Right lung (tissue), 5 donors: ENCODE measurements around the gene TMEM53. TPM values are rescaled to one million over a fixed set of nuclear protein-coding genes. Genes with fewer than 3 reads are reported as not detected.

Experiments
- DNase-seq, 2 donors: peaks; one replicate each; pipeline ENCODE4 v3.0.0-alpha.2; 2013
- polyA plus RNA-seq, 5 donors: library from polyadenylated mRNA; unstranded; fragments of 120-200 nt; gene quantifications; one replicate each; pipeline versions ENCODE4 v1.2.1 to v1.2.3, GENCODE V29; 2013; ENCODE audit warnings: inconsistent platforms in 1 of 5, low replicate concordance in 1 of 5; ENCODE audit not compliant: insufficient read length in 5 of 5, insufficient read depth in 1 of 5

The TMEM53 gene
- polyA plus RNA-seq, 5 donors = 8.2 to 12.0 (median 9.2) TPM

GRCh38 chr1:44606701-44607281 lies 67.5 kb downstream of the TMEM53 start:
- DNase-seq = no peak

GRCh38 chr1:44605914-44606615 lies 68.2 kb downstream of the TMEM53 start:
- DNase-seq = no peak

GRCh38 chr1:44604157-44604955 lies 69.9 kb downstream of the TMEM53 start:
- DNase-seq = no peak

- DNase-seq = no peak
Observed at GRCh38 chr1:44603718-44604117, 70.6 kb downstream of the TMEM53 start.

Other genes starting within 250 kb of the TMEM53 start
- gene ARMH1, start 233 bp upstream of the TMEM53 start, polyA plus RNA-seq = 1 to 10 TPM; 5.1 to 7.7 (median 6.6) TPM
- 1 to 10 TPM in 2 of 5 donors, not detected in 3; 1.4 to 4.3 TPM for gene RNU5D-1, start 56.7 kb upstream of the TMEM53 start, polyA plus RNA-seq
- gene KIF2C, start 65.4 kb upstream of the TMEM53 start, polyA plus RNA-seq = 10 to 100 TPM; 16.2 to 43.9 (median 26.1) TPM
- gene RPS8, start 101.1 kb upstream of the TMEM53 start, polyA plus RNA-seq = 1,000 to 10,000 TPM; 2,874 to 3,551 (median 2,984) TPM
- gene BEST4, start 113.7 kb upstream of the TMEM53 start, polyA plus RNA-seq = 1 to 10 TPM in 2 of 5 donors, under 1 TPM in 3; 0.48 to 1.4 (median 0.96) TPM
- gene PLK3, start 125.9 kb upstream of the TMEM53 start, polyA plus RNA-seq = 10 to 100 TPM in 3 of 5 donors, 1 to 10 TPM in 2; 7.3 to 12.7 (median 10.8) TPM
- 1 to 10 TPM in 1 of 5 donors, under 1 TPM in 4; 0.34 to 2.0 (median 0.74) TPM for gene DYNLT4, start 132.9 kb upstream of the TMEM53 start, polyA plus RNA-seq
- 10 to 100 TPM; 20.5 to 27.7 (median 20.9) TPM for gene BTBD19, start 134.0 kb upstream of the TMEM53 start, polyA plus RNA-seq
- gene PTCH2, start 168.8 kb upstream of the TMEM53 start, polyA plus RNA-seq = 1 to 10 TPM; 5.2 to 9.7 (median 6.0) TPM